ENCODE results near the gene NRXN3. TPM values are rescaled to one million over a fixed set of nuclear protein-coding genes. Genes with fewer than 3 reads are reported as not detected.

NRXN3 gene
- polyA plus RNA-seq, 6 donors from 2014 or later: not detected

- Mint-ChIP-seq H3K27me3 (no peaks in the 10 kb centered on the region), H3K36me3 (no peaks in the 10 kb centered on the region)
Observed at GRCh38 chr14:79837699-79838098, 1667.5 kb downstream of the NRXN3 start.

DNA sequence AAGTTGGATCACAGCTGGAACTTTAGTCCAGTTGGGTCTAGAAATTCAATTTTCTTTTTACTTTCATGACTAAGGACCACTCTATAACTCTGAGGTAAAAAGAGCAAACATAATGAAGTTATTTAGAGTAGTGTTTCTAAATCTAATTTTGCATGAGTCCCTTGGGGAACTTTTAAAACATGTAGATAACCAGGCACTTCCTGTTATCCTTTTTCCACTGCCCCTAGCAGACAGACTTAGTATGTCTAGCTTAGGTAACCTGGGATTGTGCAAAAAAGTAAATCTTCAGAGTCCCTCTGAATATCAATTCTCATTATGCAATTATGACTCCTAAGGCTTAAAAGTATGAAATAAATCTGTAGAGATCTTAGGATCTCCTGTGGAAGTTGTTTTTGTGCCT, 1669.9 kb downstream of the NRXN3 start:
- H3K4me3 Mint-ChIP-seq: no peak overlapping the region
- H3K9me3 Mint-ChIP-seq: peaks cover 0 to 9% (median 0%) of the 10 kb centered on the region in 7 donors
- no peak for ATAC-seq (ENCODE audit: low read depth in 2 of 2)
- H3K27me3 Mint-ChIP-seq: no peaks in the 10 kb centered on the region
- no peak overlapping the region for H3K27ac Mint-ChIP-seq
- no peak for DNase-seq
- H3K4me1 Mint-ChIP-seq: no peaks in the 10 kb centered on the region
- no peaks in the 10 kb centered on the region for H3K36me3 Mint-ChIP-seq

More at GRCh38 chr14:79837699-79838098, 1667.5 kb downstream of the NRXN3 start:
- no peaks in the 10 kb centered on the region for H3K4me1 Mint-ChIP-seq
- ATAC-seq (ENCODE audit: low read depth in 2 of 2) (no peak), DNase-seq (no peak)
- no peak overlapping the region for H3K27ac Mint-ChIP-seq
- peaks cover 0 to 4% (median 0%) of the 10 kb centered on the region in 7 donors for H3K9me3 Mint-ChIP-seq
- H3K4me3 Mint-ChIP-seq: no peak overlapping the region

- no peaks in the 10 kb centered on the region for H3K4me1 Mint-ChIP-seq
- H3K9me3 Mint-ChIP-seq: peaks cover 0 to 16% (median 1%) of the 10 kb centered on the region in 7 donors
- DNase-seq (no peak), ATAC-seq (ENCODE audit: low read depth in 2 of 2) (no peak)
- no peaks in the 10 kb centered on the region for H3K27me3 Mint-ChIP-seq
- no peak overlapping the region for H3K27ac Mint-ChIP-seq
- H3K4me3 Mint-ChIP-seq: no peak overlapping the region
- H3K36me3 Mint-ChIP-seq: no peaks in the 10 kb centered on the region
Observed at GRCh38 chr14:79840831-79841230, 1670.7 kb downstream of the NRXN3 start.

DNA sequence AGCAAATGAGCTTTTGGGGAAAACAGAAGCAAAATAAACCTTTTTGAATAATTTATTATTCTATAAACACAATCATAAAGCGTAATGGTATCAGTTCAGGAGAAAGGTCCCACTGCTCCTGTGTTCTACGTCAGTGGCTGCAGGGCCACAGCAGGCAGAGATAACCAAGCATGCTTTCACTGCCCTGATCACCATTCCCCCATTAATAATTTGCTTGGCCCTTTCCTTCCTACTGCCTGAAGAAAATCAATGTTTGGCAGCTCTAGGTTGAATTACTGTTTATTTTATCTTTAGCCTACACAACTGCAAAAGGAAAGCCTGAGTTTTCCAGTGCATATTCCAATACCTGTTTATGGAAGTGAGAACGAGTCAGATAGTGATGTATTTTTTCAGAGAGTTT, 1671.3 kb downstream of the NRXN3 start:
- peaks cover 0 to 18% (median 2%) of the 10 kb centered on the region in 7 donors for H3K9me3 Mint-ChIP-seq
- H3K36me3 Mint-ChIP-seq: no peaks in the 10 kb centered on the region
- no peak overlapping the region for H3K27ac Mint-ChIP-seq
- no peak overlapping the region for H3K4me3 Mint-ChIP-seq
- no peaks in the 10 kb centered on the region for H3K27me3 Mint-ChIP-seq
- H3K4me1 Mint-ChIP-seq: no peaks in the 10 kb centered on the region
- DNase-seq (no peak), ATAC-seq (ENCODE audit: low read depth in 2 of 2) (no peak)

GRCh38 chr14:79842270-79842669, 1672.1 kb downstream of the NRXN3 start:
- ATAC-seq (ENCODE audit: low read depth in 2 of 2): no peak
- no peak overlapping the region for H3K27ac Mint-ChIP-seq
- no peaks in the 10 kb centered on the region for H3K27me3 Mint-ChIP-seq
- no peak overlapping the region for H3K4me3 Mint-ChIP-seq
- H3K36me3 Mint-ChIP-seq: no peaks in the 10 kb centered on the region
- no peaks in the 10 kb centered on the region for H3K4me1 Mint-ChIP-seq
- no peak for DNase-seq
- H3K9me3 Mint-ChIP-seq: peaks cover 0 to 18% (median 4%) of the 10 kb centered on the region in 7 donors

DNA sequence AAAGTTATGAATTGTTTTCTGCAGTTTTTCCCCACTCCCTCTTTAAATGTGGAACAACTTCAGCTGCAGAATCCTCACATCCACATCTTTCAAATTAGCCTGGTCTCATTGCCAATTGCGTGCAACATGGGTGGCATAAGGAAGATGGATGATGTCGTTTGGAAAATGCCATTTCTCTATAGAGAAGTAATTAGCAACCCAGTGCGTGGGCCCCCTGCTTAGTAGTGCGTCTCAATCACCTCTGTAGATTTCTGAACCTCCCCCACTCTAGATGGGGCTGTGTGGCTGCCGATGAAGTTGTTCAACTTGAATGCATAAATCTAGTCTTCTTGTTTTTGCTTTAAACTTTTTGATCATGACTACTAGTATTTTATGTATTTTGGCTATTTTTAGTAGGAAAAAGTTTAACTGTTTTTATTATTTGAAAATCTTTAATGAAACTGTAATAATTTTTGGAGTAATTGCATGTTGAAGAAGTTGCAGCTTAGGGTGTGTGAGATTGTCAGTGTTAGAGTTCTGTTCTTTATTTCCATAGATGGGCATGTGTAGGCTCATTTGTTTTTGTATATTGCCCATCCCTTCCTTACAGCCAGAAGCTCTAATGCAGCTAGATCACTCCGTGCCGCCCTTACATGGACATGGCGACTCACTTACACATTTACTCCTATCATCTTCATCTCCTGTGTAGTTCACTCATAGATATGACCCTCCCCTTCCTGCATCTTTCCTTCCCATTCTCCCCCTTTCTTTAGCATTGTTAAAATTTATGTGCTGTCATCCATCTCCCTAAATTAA, 1683.0 kb downstream of the NRXN3 start:
- Mint-ChIP-seq H3K4me1 (no peaks in the 10 kb centered on the region), H3K27ac (no peak overlapping the region), H3K9me3 (peaks cover 0 to 5% (median 0%) of the 10 kb centered on the region in 7 donors), H3K4me3 (no peak overlapping the region), H3K36me3 (no peaks in the 10 kb centered on the region), H3K27me3 (no peaks in the 10 kb centered on the region)
- DNase-seq (no peak), ATAC-seq (ENCODE audit: low read depth in 2 of 2) (no peak)

DNA sequence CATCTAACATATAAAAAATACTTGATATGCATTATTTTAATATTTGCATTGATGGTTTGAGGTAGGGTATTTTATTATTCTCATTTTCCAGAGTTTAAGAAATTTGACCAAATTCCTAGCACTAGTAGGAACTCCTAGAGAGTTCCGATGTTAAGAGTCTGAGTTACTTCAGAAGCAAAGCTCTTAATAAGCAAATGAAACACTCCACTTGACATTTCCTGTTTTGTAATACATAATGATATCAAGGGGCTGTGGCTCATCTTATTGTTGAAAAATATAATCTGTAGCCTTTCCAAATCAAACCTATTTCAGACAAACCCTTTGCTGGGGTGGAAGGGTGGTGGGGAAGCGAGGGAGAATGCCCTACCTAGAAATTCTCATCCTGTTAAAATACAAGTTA, 1685.6 kb downstream of the NRXN3 start:
- peaks cover 0 to 3% (median 0%) of the 10 kb centered on the region in 3 donors for H3K27me3 Mint-ChIP-seq
- no peaks in the 10 kb centered on the region for H3K36me3 Mint-ChIP-seq
- no peaks in the 10 kb centered on the region for H3K4me1 Mint-ChIP-seq
- peaks cover 0 to 5% (median 0%) of the 10 kb centered on the region in 7 donors for H3K9me3 Mint-ChIP-seq
- H3K4me3 Mint-ChIP-seq: no peak overlapping the region
- DNase-seq (no peak), ATAC-seq (ENCODE audit: low read depth in 2 of 2) (no peak)
- H3K27ac Mint-ChIP-seq: no peak overlapping the region

DNA sequence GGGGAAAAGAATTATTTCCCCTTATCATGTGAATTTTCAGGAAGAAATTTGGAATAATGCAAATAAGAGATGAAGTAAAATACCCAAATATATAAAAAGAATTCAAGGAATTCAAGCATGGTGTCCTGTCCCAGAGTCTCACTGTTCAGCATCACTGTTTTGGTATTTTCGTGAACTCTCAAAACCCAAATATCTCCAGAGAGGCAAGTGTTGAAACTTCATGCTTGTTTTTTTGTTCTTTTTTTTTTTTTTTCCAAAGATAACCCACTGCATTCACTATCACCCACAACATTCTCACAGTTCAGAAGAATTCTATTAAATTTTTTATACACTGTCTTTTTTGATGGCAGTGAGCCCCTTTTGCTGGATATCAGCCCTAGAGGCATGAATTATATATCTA, 1686.2 kb downstream of the NRXN3 start:
- ATAC-seq (ENCODE audit: low read depth in 2 of 2) (no peak), DNase-seq (no peak)
- H3K36me3 Mint-ChIP-seq: no peaks in the 10 kb centered on the region
- H3K27me3 Mint-ChIP-seq: peaks cover 0 to 3% (median 0%) of the 10 kb centered on the region in 3 donors
- H3K4me1 Mint-ChIP-seq: no peaks in the 10 kb centered on the region
- no peak overlapping the region for H3K27ac Mint-ChIP-seq
- H3K4me3 Mint-ChIP-seq: no peak overlapping the region
- H3K9me3 Mint-ChIP-seq: peaks cover 0 to 5% (median 0%) of the 10 kb centered on the region in 7 donors

- H3K4me1 Mint-ChIP-seq: no peaks in the 10 kb centered on the region
- H3K4me3 Mint-ChIP-seq: no peak overlapping the region
- DNase-seq (no peak), ATAC-seq (ENCODE audit: low read depth in 2 of 2) (no peak)
- H3K27ac Mint-ChIP-seq: no peak overlapping the region
- peaks cover 0 to 3% (median 0%) of the 10 kb centered on the region in 3 donors for H3K27me3 Mint-ChIP-seq
- H3K9me3 Mint-ChIP-seq: peaks cover 0 to 7% (median under 1%) of the 10 kb centered on the region in 7 donors
- no peaks in the 10 kb centered on the region for H3K36me3 Mint-ChIP-seq
Observed at GRCh38 chr14:79861111-79861510, 1690.9 kb downstream of the NRXN3 start.

- Mint-ChIP-seq H3K36me3 (no peaks in the 10 kb centered on the region), H3K9me3 (peaks cover 0 to 7% (median 3%) of the 10 kb centered on the region in 7 donors), H3K27ac (no peak overlapping the region), H3K27me3 (peaks cover 0 to 3% (median 0%) of the 10 kb centered on the region in 3 donors), H3K4me3 (no peak overlapping the region), H3K4me1 (no peaks in the 10 kb centered on the region)
- DNase-seq (no peak), ATAC-seq (ENCODE audit: low read depth in 2 of 2) (no peak)
Observed at GRCh38 chr14:79862045-79862444, 1691.9 kb downstream of the NRXN3 start.

DNA sequence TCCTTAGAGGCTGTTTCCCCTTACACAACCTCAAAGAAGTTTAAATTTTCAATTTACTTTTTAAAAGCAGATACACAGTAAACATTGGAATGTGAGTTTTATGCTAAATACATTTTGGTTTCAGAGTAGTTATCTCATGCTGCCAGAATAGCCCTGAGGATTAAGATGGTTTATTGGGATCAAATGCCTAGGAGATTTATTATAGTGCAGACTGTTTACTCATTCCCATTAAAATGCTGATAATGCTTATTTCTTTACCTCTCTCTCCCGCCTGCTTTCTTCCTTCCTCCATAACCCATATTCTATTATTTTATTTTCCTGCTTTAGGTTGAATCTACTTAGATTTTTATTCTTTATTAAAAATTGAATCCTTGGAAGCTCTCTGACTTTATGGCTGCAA, 1701.0 kb downstream of the NRXN3 start:
- Mint-ChIP-seq H3K36me3 (no peaks in the 10 kb centered on the region), H3K27ac (no peak overlapping the region), H3K4me3 (no peak overlapping the region), H3K27me3 (no peaks in the 10 kb centered on the region), H3K9me3 (peaks cover 2 to 11% (median 5%) of the 10 kb centered on the region in 7 donors), H3K4me1 (no peaks in the 10 kb centered on the region)
- DNase-seq (no peak), ATAC-seq (ENCODE audit: low read depth in 2 of 2) (no peak)

DNA sequence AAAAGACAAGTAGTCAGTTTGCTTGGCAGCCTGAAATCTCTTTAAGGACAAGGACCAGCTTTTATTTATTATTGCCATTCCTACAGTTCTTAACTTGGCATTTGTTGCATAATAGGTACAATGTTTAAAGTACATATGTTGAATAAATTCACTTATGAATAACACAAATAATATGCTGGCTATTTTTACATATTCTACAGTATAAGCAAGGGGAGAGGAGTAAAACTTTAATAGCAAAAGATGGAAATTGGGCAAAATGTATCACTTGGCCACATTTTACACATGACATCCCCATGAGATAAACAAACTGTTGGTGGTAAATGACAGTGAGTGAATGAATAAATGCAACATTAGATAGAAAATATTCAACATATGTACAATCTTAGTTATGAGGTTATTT, 1708.1 kb downstream of the NRXN3 start:
- H3K27ac Mint-ChIP-seq: no peak overlapping the region
- peaks cover 0 to 13% (median 2%) of the 10 kb centered on the region in 7 donors for H3K9me3 Mint-ChIP-seq
- ATAC-seq (ENCODE audit: low read depth in 2 of 2): no peak
- no peaks in the 10 kb centered on the region for H3K27me3 Mint-ChIP-seq
- DNase-seq: no peak
- no peaks in the 10 kb centered on the region for H3K36me3 Mint-ChIP-seq
- no peak overlapping the region for H3K4me3 Mint-ChIP-seq
- no peaks in the 10 kb centered on the region for H3K4me1 Mint-ChIP-seq

- Mint-ChIP-seq H3K4me3 (no peak overlapping the region), H3K9me3 (peaks cover 0 to 13% (median 2%) of the 10 kb centered on the region in 7 donors)
Observed at GRCh38 chr14:79878785-79879184, 1708.6 kb downstream of the NRXN3 start.

GRCh38 chr14:79881299-79881698, 1711.1 kb downstream of the NRXN3 start:
- ATAC-seq (ENCODE audit: low read depth in 2 of 2): no peak
- no peak for DNase-seq
- Mint-ChIP-seq H3K4me3 (no peak overlapping the region), H3K4me1 (no peaks in the 10 kb centered on the region), H3K9me3 (peaks cover 0 to 8% (median 0%) of the 10 kb centered on the region in 7 donors), H3K27ac (no peak overlapping the region), H3K27me3 (no peaks in the 10 kb centered on the region), H3K36me3 (no peaks in the 10 kb centered on the region)

More at GRCh38 chr14:79878785-79879184, 1708.6 kb downstream of the NRXN3 start:
- Mint-ChIP-seq H3K27ac (no peak overlapping the region), H3K4me1 (no peaks in the 10 kb centered on the region), H3K27me3 (no peaks in the 10 kb centered on the region), H3K36me3 (no peaks in the 10 kb centered on the region)
- ATAC-seq (ENCODE audit: low read depth in 2 of 2): no peak
- DNase-seq: no peak

Measured in naive B cell (primary cell).